Stimulated activated naive B cell treated with anti-CD40 and anti-IgM and Interleukin-4, amounts not matched to agents 10 μg/mL and 1 μg/mL and 100 μg/mL, for 72 hours (primary cell): ENCODE results near the gene ZCCHC24.
A peak's percentile ranks its signal among the peaks of the same experiment; 100 is the strongest.

Source experiments
- ATAC-seq, 2 donors: fragments of 150-1000 bp; cut with Tn5 transposase; replicated peaks; 2 replicates each; pipeline ENCODE4 v1.10.0; 2021; ENCODE audit warnings: moderate library complexity in 1 of 2
- DNase-seq: peaks from one replicate; pipeline ENCODE4 v3.0.0; 2021
- H3K27ac Mint-ChIP-seq: one replicate; pipeline ENCODE4 v1.8.0; 2022; ENCODE audit warnings: mild to moderate bottlenecking, mixed read lengths
- H3K27me3 Mint-ChIP-seq, 2 donors: one replicate each; pipeline ENCODE4 v1.8.0; 2022; ENCODE audit warnings: mixed read lengths in 2 of 2
- H3K36me3 Mint-ChIP-seq, 2 donors: one replicate each; pipeline ENCODE4 v1.8.0; 2022; ENCODE audit warnings: mixed read lengths in 2 of 2, mild to moderate bottlenecking in 1 of 2
- H3K4me1 Mint-ChIP-seq, 2 donors: one replicate each; pipeline ENCODE4 v1.8.0; 2022; ENCODE audit warnings: mixed read lengths in 2 of 2, mild to moderate bottlenecking in 1 of 2
- H3K4me3 Mint-ChIP-seq, 2 donors: one replicate each; pipeline ENCODE4 v1.8.0; 2022; ENCODE audit warnings: mild to moderate bottlenecking in 2 of 2, mixed read lengths in 2 of 2, moderate library complexity in 1 of 2
- H3K9me3 Mint-ChIP-seq, 2 donors: one replicate each; pipeline ENCODE4 v1.8.0; 2022; ENCODE audit warnings: mixed read lengths in 2 of 2, mild to moderate bottlenecking in 1 of 2

ZCCHC24 gene

DNA sequence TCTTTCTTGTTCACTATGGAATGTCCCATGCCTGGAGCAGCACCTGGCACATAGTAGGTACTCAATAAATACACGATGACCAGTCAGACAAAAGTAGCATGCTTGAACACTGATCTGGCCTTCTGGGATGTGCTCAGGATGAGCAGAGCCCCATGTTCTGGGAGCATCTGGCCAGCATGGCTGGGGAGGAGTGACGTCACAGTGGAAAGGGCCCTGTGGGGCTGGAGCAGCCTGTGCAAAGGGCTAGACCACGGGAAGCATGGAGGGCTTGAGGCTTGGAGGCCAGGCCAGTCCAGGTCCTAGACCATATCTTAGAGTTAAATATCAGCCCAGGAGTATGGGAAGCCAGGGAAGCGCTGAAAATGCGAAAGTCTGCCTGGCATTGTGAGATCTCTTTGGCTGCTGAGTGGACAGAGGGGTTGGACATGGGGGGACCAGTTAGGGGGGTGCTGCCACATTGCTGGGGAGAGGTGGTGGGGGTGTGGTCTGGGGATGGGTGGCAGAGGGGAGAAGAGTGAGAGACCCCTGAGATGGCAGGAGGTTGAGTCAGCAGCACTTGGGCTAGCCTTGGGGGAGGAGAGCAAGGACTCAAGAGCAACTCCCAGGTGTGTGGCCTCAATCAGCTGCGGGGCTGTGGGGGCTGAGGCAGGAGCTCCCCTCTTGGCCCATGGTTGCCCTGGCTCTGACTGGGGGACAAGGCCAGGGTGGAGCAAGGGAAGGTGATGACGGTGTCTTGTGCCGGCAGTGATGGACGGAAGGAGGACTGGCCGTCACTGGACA lies 34.9 kb downstream of the ZCCHC24 start:
- DNase-seq (no peak), ATAC-seq (no peak)
- H3K4me1 Mint-ChIP-seq: peaks cover 11 to 12% of the 10 kb centered on the region in 2 donors
- no peaks in the 10 kb centered on the region for H3K9me3 Mint-ChIP-seq
- no peak overlapping the region for H3K4me3 Mint-ChIP-seq
- H3K27ac Mint-ChIP-seq: no peak overlapping the region
- H3K27me3 Mint-ChIP-seq: peaks cover 0 to 11% of the 10 kb centered on the region in 2 donors
- no peaks in the 10 kb centered on the region for H3K36me3 Mint-ChIP-seq

DNA sequence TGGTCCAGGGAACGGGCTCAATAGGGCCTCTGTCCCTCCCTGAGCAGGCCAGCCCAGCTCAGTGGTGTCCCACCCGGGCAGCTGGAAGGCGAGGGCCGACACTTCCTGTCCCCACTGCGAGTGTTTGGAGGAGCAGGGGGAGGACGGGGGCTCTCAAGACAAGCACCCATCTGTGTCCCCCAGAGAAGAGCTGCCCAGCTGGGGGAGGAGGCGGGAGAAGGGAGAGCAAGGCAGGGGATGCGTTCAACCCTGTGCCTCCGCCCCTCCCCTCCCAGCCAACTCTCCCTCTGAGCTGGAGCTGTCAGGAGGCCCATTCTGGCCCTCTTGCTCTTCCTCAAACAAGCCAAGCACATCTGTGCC lies 35.7 kb downstream of the ZCCHC24 start:
- H3K27ac Mint-ChIP-seq: no peak overlapping the region
- peaks cover 4 to 18% of the 10 kb centered on the region in 2 donors for H3K27me3 Mint-ChIP-seq
- peaks cover 11 to 12% of the 10 kb centered on the region in 2 donors for H3K4me1 Mint-ChIP-seq
- DNase-seq (no peak), ATAC-seq (no peak)
- no peaks in the 10 kb centered on the region for H3K9me3 Mint-ChIP-seq
- H3K4me3 Mint-ChIP-seq: no peak overlapping the region
- H3K36me3 Mint-ChIP-seq: no peaks in the 10 kb centered on the region

DNA sequence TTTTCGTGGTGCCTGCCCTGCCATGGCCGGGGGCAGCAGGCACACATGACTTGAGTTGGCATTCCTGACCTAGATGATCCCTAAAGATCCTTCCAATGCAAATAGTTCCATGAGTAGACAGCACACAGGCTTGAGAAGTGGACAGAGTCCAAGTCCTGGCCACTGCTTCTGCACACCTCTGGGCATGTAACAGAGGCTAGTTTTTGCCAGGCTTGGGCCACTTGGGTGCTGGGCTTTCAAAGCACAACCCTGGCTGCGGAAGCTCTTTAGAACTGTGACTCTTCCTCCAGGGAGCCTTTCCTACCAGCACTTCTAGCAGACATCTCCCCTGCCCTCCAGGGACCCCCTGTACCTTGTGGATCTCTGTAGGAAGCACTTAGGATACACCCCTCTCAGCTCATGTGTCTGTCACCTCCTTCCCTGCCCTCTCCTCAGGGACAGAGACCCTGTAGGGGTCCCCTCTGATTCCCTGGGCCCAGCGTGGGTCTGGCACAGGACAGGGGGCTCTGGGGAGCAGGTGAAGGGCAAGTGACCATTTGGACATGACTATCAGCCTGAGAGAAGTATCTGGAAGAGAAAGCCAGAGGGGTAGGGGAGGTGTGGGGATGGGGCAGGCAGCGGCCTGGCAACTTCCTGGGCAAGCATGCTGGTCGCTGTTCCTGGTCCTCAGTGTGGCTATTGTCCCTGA lies 36.2 kb downstream of the ZCCHC24 start:
- Mint-ChIP-seq H3K27ac (no peak overlapping the region), H3K4me1 (peaks cover 11 to 12% of the 10 kb centered on the region in 2 donors), H3K4me3 (no peak overlapping the region), H3K9me3 (no peaks in the 10 kb centered on the region), H3K36me3 (no peaks in the 10 kb centered on the region), H3K27me3 (peaks cover 8 to 20% of the 10 kb centered on the region in 2 donors)
- DNase-seq: no peak
- no peak for ATAC-seq

DNA sequence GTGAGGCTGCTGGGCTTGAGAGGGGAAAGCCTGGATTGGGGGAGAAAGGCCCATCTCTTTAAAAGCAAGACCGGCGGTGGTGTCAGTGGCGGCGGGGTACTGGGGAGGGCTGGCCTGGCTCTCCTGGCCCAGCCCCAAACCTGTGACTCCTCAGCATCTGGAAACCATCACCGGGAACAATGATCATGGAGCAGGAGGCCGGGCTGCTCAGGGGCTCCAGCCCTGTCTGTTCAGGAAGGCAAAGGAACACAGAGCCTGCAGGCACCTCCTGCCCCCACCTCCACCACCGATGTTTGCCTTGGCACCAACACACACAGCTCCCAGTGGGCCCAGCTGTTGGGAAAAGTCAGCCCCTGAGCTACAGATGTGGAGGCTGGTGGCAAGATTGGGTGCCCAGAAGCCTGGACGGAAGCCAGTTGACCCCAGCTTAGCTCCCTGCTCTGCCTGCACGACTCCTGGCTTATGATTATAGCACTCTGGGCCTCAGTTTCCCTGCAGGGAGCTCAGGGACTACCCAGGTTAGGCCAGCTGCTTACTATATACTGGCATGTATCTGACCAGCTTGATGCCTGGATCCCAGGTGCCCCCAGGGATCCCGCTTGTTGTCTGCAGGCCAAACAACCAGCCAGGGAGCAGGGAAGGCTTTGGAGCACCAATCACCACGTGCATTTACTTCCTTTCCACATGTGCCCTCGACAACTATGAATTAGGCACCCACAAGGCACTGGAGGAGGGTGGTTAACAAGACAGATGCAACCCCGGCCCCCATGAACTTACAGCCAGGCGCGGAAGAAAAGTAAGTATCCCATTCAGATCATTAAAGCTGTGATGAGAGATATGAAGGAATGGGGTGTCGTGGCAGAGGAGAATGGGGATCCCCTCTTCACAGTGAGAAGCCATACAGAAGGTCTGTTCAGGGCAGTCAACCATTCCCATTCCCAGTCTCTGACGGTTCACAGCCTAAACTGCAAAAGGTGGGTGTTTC lies 37.3 kb downstream of the ZCCHC24 start:
- Mint-ChIP-seq H3K27ac (no peak overlapping the region), H3K27me3 (peaks cover 19 to 26% of the 10 kb centered on the region in 2 donors), H3K36me3 (no peaks in the 10 kb centered on the region), H3K4me1 (peaks cover 7 to 9% of the 10 kb centered on the region in 2 donors), H3K4me3 (no peak overlapping the region), H3K9me3 (no peaks in the 10 kb centered on the region)
- ATAC-seq: no peak
- no peak for DNase-seq

- DNase-seq (no peak), ATAC-seq (no peak)
- Mint-ChIP-seq H3K9me3 (no peaks in the 10 kb centered on the region), H3K36me3 (no peaks in the 10 kb centered on the region), H3K4me3 (no peak overlapping the region), H3K4me1 (peaks cover 6% of the 10 kb centered on the region in 2 donors), H3K27ac (no peak overlapping the region), H3K27me3 (peaks cover 26 to 29% of the 10 kb centered on the region in 2 donors)
Observed at GRCh38 chr10:79407423-79407796, 38.0 kb downstream of the ZCCHC24 start.

DNA sequence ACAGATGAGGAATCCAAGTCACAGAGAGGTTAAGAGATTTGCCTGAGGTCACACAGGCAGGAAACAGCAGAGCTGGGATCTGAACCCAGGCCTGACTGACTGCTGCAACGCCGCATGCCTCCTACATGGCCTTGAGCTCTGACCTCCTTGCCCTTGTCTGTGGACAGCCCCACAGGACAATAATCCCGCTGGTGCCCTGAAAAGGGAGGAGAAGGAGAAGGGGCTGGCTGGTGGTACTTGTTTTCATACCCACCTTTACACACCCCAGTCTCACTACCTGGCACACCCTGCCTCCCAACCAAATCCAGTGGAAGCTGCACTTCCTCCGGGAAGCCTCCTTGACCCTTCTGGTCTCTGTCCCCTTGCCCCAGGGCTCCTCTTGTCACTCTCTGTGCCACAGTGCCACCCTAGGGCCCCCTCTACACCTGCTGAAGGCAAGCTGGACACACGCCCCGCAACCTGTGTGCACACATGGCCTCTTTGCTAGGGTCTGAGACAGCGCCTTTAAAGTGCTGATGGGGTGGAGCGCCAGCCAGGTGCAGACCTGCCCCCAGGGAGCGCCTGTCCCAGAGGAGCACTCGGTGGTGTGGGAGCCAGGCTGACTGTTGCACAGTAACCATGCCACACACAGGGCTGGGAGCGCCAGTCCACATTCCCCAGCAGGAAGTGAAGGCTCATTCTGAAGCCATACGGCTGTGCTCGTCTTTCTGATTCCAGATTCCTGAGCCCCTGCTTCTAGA lies 38.6 kb downstream of the ZCCHC24 start:
- H3K36me3 Mint-ChIP-seq: no peaks in the 10 kb centered on the region
- H3K9me3 Mint-ChIP-seq: no peaks in the 10 kb centered on the region
- peaks cover 26 to 29% of the 10 kb centered on the region in 2 donors for H3K27me3 Mint-ChIP-seq
- no peak overlapping the region for H3K27ac Mint-ChIP-seq
- peaks cover 6% of the 10 kb centered on the region in 2 donors for H3K4me1 Mint-ChIP-seq
- no peak overlapping the region for H3K4me3 Mint-ChIP-seq
- peak in 1 of 2 donors; percentile 18 for ATAC-seq
- no peak for DNase-seq

DNA sequence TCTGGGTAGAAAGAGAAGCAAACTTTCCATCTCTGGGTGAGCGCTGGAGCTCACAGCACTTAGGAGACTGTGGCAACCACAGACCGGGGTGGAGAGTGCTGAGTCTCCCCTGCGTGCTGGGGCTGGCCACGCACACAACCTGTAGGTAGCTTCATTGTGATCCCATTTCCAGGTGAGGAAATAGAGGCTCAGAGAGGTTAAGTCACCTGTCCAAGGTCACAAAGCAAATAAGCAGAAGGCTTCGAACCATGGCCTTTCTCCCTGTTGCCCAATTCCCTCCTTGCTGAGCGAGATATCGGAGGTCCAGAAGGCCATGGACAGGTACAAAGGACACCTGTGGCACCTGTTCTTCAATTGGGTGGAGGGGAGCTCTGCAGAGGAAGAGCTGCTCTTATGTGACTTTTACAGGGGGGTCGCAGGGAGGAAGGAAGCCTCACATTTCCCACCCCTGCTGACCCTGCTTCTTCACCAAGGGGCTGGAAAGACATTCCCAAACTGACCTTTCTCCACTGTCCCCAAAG lies 39.4 kb downstream of the ZCCHC24 start:
- H3K4me1 Mint-ChIP-seq: peaks cover 6% of the 10 kb centered on the region in 2 donors
- H3K27ac Mint-ChIP-seq: no peak overlapping the region
- H3K36me3 Mint-ChIP-seq: no peaks in the 10 kb centered on the region
- peaks cover 26 to 29% of the 10 kb centered on the region in 2 donors for H3K27me3 Mint-ChIP-seq
- DNase-seq (no peak), ATAC-seq (no peak)
- H3K9me3 Mint-ChIP-seq: no peaks in the 10 kb centered on the region
- H3K4me3 Mint-ChIP-seq: no peak overlapping the region

DNA sequence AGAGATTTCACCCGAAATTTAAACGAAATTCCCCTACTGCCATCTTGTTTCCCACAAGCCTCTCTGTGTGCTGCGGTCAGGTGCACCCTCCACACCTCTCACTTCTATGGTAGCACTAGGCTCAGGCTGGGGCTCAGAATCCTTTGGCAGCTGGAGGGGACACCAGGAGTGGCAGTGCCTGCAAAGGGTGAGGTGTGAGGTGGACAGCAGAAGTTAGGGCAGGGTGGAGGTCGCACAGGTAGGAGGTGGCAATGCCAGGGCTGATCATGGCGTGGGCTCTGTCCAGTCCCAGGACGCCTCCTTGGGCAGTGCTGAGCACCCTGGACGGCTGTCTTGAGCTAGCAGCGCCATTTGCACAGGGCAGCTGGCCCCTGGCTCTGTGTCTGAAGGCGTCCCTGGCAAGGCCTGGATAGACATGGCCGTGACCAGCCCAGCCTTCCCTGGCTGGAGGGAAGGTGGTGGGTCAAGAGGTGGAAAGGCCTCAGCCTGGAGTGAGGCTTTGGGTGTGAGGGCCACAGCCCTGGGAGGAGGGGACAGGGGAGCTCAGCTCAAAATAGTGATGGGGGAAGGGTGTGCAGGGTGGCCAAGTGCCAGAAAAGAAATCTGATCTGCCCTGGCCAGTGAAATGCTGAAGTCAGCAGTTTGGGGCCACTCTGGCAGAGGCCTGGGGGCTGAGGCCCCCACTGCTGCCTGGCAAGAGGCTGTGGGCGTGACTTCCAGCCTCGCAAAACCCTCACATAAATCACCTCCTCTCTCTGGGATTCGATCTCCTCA lies 40.0 kb downstream of the ZCCHC24 start:
- no peak overlapping the region for H3K4me3 Mint-ChIP-seq
- peaks cover 26 to 29% of the 10 kb centered on the region in 2 donors for H3K27me3 Mint-ChIP-seq
- H3K27ac Mint-ChIP-seq: no peak overlapping the region
- H3K36me3 Mint-ChIP-seq: no peaks in the 10 kb centered on the region
- peaks cover 6% of the 10 kb centered on the region in 2 donors for H3K4me1 Mint-ChIP-seq
- ATAC-seq (no peak), DNase-seq (no peak)
- no peaks in the 10 kb centered on the region for H3K9me3 Mint-ChIP-seq

DNA sequence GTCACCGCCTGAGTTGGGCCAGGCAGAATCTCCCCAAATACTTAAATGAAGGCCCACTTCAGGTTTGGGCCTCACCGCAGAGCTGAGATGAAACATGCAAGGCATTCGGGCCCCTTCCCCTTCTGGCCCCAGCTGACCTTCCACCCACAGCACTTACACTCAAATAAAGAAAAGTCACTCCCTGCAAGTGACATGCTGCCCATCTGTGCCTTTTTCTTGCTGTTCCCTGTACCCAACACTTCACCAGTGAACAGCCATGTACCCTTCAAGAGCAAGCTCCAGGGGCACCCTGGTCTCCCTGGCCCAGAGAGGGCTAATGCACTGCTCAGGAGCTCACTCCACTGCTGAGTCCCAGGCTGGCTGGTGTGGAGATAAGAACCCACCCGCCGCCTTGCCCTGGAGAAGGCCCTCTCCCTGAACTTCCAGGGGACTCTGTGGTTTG lies 40.7 kb downstream of the ZCCHC24 start:
- H3K9me3 Mint-ChIP-seq: no peaks in the 10 kb centered on the region
- H3K4me3 Mint-ChIP-seq: no peak overlapping the region
- H3K27me3 Mint-ChIP-seq: peaks cover 24 to 26% of the 10 kb centered on the region in 2 donors
- H3K4me1 Mint-ChIP-seq: peaks cover 6 to 9% of the 10 kb centered on the region in 2 donors
- no peak for DNase-seq
- no peak for ATAC-seq
- peak overlapping the region; percentile 39 for H3K27ac Mint-ChIP-seq
- no peaks in the 10 kb centered on the region for H3K36me3 Mint-ChIP-seq

DNA sequence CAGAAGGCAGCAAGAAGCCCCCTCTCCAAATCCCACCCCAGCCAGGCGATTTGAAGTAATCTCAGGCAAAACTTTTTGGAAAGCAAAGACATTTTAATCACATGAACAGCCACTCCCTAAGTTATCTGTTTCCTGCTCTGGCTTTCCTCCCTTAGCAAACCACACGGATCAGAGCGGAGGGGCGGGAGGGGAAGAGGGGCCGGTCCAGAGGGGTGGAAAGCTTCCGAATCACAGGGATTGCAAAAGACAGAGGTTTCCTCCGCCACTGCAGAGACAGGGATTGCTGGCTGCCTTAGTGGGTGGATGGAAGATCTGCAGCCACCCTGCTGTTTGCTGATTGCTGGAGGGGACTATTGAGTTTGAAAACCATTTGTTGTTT lies 41.2 kb downstream of the ZCCHC24 start:
- DNase-seq: no peak
- H3K9me3 Mint-ChIP-seq: no peaks in the 10 kb centered on the region
- ATAC-seq: no peak
- H3K27me3 Mint-ChIP-seq: peaks cover 24 to 31% of the 10 kb centered on the region in 2 donors
- peaks cover 8 to 13% of the 10 kb centered on the region in 2 donors for H3K4me1 Mint-ChIP-seq
- no peaks in the 10 kb centered on the region for H3K36me3 Mint-ChIP-seq
- H3K4me3 Mint-ChIP-seq: no peak overlapping the region
- no peak overlapping the region for H3K27ac Mint-ChIP-seq

- H3K27me3 Mint-ChIP-seq: peaks cover 24 to 32% of the 10 kb centered on the region in 2 donors
- ATAC-seq (no peak), DNase-seq (no peak)
- no peaks in the 10 kb centered on the region for H3K9me3 Mint-ChIP-seq
- H3K27ac Mint-ChIP-seq: no peak overlapping the region
- no peaks in the 10 kb centered on the region for H3K36me3 Mint-ChIP-seq
- H3K4me1 Mint-ChIP-seq: peaks cover 8 to 14% of the 10 kb centered on the region in 2 donors
- no peak overlapping the region for H3K4me3 Mint-ChIP-seq
Observed at GRCh38 chr10:79403441-79404230, 41.8 kb downstream of the ZCCHC24 start.

DNA sequence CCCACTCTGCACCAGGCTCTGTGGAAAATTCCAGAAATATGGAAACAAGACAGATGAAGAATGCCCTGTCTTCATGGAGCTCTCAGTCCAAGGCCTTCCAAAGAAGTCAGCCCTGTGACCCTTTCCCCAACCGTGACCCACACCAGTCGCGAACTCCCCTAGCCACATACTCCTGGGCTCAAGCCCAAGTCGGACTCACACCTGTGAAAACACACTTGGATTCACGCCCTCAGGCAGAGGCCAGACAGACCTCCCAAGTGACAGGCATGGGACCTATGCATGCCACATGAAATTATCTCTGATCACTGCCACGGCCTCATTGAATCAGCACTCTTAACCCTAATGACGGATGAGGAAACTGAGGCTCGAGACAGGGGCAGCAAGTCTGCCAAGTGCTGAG lies 42.5 kb downstream of the ZCCHC24 start:
- Mint-ChIP-seq H3K4me1 (peaks cover 8 to 14% of the 10 kb centered on the region in 2 donors), H3K4me3 (no peak overlapping the region), H3K27ac (no peak overlapping the region), H3K9me3 (no peaks in the 10 kb centered on the region), H3K27me3 (peaks cover 24 to 32% of the 10 kb centered on the region in 2 donors), H3K36me3 (no peaks in the 10 kb centered on the region)
- DNase-seq: no peak
- no peak for ATAC-seq
